B cell (primary cell): ENCODE measurements around the gene NAT8.

Source experiments
- CTCF ChIP-seq: fragments of 200-600 bp; IDR thresholded peaks from one replicate; pipeline ENCODE4 v1.8.0; 2022; ENCODE audit warnings: antibody characterized with exemption, mild to moderate bottlenecking
- EZH2 ChIP-seq: IDR thresholded peaks from 2 replicates; pipeline ENCODE4 v1.6.1; 2012; ENCODE audit warnings: borderline replicate concordance, low read depth, mild to moderate bottlenecking, moderate library complexity, low read length; ENCODE audit not compliant: insufficient read depth, poor library complexity, severe bottlenecking

- TF ChIP-seq CTCF (no peak), EZH2 (no peak)
Observed at GRCh38 chr2:73594251-73594650, 48.0 kb downstream of the NAT8 start.
